ENCODE results near the gene MDN1. TPM values are rescaled to one million over a fixed set of nuclear protein-coding genes. Genes with fewer than 3 reads are reported as not detected.

The MDN1 gene
- polyA plus RNA-seq, 1 of the 3 experiments (the other 2 are of a cell fraction), result 8.5 TPM

DNA sequence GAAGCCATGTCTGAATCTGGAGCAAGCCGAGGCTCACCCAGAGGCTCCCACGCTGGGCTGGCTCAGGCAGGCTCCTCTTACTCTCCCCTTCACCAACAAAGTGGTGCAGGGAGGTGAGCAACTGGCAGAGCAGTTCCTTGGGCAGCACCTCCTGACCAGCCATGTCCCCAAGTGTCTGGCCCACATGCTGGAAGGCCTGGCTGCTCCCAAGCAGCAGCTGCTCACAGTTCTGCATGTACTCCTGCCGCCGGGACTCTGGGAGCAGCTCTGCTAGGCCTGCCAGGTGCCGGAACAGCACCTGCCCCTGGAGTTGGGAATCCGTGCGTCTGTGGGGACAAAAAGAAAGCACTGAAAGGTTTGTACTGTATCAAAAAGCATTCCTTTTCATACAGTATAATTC, 123.9 kb downstream of the MDN1 start:
- H3K9ac ChIP-seq, result no peak overlapping the region
- peaks cover 54 to 82% of the 10 kb centered on the region in 2 experiments for H3K36me3 ChIP-seq (replicated peaks in 1 of 2; ENCODE audit: control insufficient read depth in 1 of 2, insufficient read depth in 2 of 2, low read length in 1 of 2)
- no peak for DNase-seq
- no peaks in the 10 kb centered on the region for H3K27me3 ChIP-seq (ENCODE audit: insufficient read depth)
- ChIA-PET POLR2A (no interaction called here), CTCF (interaction anchor here (0.6 to 1.0 kb wide), 2 partner anchors 13 to 1514 kb away, joined by 3 read pairs; no protein-coding TSS in a partner anchor)
- no peaks in the 10 kb centered on the region for H3F3A ChIP-seq (replicated peaks; ENCODE audit: insufficient read depth)
- WGBS (ENCODE audit: low lambda C conversion rate), result 100% methylated on average over 2 of the region's 7 CpGs
- no peaks in the 10 kb centered on the region for H3K4me1 ChIP-seq (ENCODE audit: control insufficient read depth in 1 of 2, insufficient read depth in 2 of 2, low read depth in 1 of 2, low read length in 1 of 2)
- no peaks in the 10 kb centered on the region for H3K9me3 ChIP-seq
- no peaks in the 10 kb centered on the region for H3K9me2 ChIP-seq
- H2AFZ ChIP-seq (ENCODE audit: low read depth), result no peak overlapping the region
- TF ChIP-seq RAD21 (IDR thresholded peaks at IDR 0.05; ENCODE audit: low read length) (no peak), FOSL2 (IDR thresholded peaks at IDR 0.05; ENCODE audit: borderline replicate concordance, low read depth) (no peak), MXI1 (IDR thresholded peaks at IDR 0.05; ENCODE audit: low read depth, low read length) (no peak), RCOR1 (IDR thresholded peaks at IDR 0.05; ENCODE audit: low read length) (no peak), JUND (IDR thresholded peaks at IDR 0.05) (no peak)
- TF ChIP-seq, protein P1, sequence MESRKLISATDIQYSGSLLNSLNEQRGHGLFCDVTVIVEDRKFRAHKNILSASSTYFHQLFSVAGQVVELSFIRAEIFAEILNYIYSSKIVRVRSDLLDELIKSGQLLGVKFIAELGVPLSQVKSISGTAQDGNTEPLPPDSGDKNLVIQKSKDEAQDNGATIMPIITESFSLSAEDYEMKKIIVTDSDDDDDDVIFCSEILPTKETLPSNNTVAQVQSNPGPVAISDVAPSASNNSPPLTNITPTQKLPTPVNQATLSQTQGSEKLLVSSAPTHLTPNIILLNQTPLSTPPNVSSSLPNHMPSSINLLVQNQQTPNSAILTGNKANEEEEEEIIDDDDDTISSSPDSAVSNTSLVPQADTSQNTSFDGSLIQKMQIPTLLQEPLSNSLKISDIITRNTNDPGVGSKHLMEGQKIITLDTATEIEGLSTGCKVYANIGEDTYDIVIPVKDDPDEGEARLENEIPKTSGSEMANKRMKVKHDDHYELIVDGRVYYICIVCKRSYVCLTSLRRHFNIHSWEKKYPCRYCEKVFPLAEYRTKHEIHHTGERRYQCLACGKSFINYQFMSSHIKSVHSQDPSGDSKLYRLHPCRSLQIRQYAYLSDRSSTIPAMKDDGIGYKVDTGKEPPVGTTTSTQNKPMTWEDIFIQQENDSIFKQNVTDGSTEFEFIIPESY (IDR thresholded peaks at IDR 0.05; ENCODE audit: borderline replicate concordance, low read depth), result no peak
- H4K20me1 ChIP-seq (ENCODE audit: insufficient read depth), result no peaks in the 10 kb centered on the region
- H3K4me3 ChIP-seq (ENCODE audit: low read depth in 2 of 2, low read length in 1 of 2), result no peak overlapping the region
- no peak overlapping the region for H3K4me2 ChIP-seq
- no peaks in the 10 kb centered on the region for H3K79me2 ChIP-seq (ENCODE audit: insufficient read depth)
- no peak overlapping the region for H3K27ac ChIP-seq (ENCODE audit: low read depth in 2 of 2, low read length in 1 of 2)

DNA sequence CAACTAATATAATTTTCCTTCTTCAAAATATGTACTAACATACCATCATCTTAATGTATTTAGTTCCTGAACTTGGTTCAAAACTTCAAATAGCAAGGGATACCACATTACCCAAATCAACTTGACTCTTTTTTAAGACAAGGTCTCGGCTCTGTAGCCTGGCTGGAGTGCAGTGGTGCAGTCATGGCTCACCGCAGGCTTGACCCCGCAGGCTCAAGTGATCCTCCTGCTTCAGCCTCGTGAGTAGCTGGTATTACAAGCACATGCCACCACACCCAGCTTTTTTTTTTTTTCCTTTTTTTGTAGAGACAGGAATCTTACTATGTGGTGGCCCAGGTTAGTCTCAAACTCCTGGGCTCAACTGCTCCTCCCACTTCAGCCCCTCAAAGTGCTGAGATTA, 125.2 kb downstream of the MDN1 start:
- ChIA-PET POLR2A (no interaction called here), CTCF (interaction anchor here (1.2 kb wide), 1 partner anchor 262 kb away, joined by 3 read pairs; no protein-coding TSS in a partner anchor)
- no peak overlapping the region for H3K4me3 ChIP-seq (ENCODE audit: low read depth in 2 of 2, low read length in 1 of 2)
- no peak overlapping the region for H2AFZ ChIP-seq (ENCODE audit: low read depth)
- H4K20me1 ChIP-seq (ENCODE audit: insufficient read depth), result no peaks in the 10 kb centered on the region
- H3K27me3 ChIP-seq (ENCODE audit: insufficient read depth), result no peaks in the 10 kb centered on the region
- TF ChIP-seq MXI1 (IDR thresholded peaks at IDR 0.05; ENCODE audit: low read depth, low read length), result no peak
- no peak for TF ChIP-seq FOXM1 (IDR thresholded peaks at IDR 0.05; ENCODE audit: low read depth)
- TF ChIP-seq, protein P2, sequence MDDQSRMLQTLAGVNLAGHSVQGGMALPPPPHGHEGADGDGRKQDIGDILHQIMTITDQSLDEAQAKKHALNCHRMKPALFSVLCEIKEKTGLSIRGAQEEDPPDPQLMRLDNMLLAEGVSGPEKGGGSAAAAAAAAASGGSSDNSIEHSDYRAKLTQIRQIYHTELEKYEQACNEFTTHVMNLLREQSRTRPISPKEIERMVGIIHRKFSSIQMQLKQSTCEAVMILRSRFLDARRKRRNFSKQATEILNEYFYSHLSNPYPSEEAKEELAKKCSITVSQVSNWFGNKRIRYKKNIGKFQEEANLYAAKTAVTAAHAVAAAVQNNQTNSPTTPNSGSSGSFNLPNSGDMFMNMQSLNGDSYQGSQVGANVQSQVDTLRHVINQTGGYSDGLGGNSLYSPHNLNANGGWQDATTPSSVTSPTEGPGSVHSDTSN (IDR thresholded peaks at IDR 0.05), result no peak
- TF ChIP-seq, protein P3, sequence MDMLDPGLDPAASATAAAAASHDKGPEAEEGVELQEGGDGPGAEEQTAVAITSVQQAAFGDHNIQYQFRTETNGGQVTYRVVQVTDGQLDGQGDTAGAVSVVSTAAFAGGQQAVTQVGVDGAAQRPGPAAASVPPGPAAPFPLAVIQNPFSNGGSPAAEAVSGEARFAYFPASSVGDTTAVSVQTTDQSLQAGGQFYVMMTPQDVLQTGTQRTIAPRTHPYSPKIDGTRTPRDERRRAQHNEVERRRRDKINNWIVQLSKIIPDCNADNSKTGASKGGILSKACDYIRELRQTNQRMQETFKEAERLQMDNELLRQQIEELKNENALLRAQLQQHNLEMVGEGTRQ (IDR thresholded peaks at IDR 0.05; ENCODE audit: borderline replicate concordance, low read depth, low read length), result no peak
- TF ChIP-seq, protein P4, sequence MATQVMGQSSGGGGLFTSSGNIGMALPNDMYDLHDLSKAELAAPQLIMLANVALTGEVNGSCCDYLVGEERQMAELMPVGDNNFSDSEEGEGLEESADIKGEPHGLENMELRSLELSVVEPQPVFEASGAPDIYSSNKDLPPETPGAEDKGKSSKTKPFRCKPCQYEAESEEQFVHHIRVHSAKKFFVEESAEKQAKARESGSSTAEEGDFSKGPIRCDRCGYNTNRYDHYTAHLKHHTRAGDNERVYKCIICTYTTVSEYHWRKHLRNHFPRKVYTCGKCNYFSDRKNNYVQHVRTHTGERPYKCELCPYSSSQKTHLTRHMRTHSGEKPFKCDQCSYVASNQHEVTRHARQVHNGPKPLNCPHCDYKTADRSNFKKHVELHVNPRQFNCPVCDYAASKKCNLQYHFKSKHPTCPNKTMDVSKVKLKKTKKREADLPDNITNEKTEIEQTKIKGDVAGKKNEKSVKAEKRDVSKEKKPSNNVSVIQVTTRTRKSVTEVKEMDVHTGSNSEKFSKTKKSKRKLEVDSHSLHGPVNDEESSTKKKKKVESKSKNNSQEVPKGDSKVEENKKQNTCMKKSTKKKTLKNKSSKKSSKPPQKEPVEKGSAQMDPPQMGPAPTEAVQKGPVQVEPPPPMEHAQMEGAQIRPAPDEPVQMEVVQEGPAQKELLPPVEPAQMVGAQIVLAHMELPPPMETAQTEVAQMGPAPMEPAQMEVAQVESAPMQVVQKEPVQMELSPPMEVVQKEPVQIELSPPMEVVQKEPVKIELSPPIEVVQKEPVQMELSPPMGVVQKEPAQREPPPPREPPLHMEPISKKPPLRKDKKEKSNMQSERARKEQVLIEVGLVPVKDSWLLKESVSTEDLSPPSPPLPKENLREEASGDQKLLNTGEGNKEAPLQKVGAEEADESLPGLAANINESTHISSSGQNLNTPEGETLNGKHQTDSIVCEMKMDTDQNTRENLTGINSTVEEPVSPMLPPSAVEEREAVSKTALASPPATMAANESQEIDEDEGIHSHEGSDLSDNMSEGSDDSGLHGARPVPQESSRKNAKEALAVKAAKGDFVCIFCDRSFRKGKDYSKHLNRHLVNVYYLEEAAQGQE (IDR thresholded peaks at IDR 0.05; ENCODE audit: low read depth, low read length), result no peak
- no peak for TF ChIP-seq TEAD4 (IDR thresholded peaks at IDR 0.05; ENCODE audit: borderline replicate concordance, insufficient read depth)
- no peak for TF ChIP-seq TAF1 (IDR thresholded peaks at IDR 0.05; ENCODE audit: borderline replicate concordance, low read depth, low read length)
- TF ChIP-seq EP300 (IDR thresholded peaks at IDR 0.05; ENCODE audit: borderline replicate concordance in 1 of 2, low read depth in 1 of 2, low read length in 1 of 2), result no peak
- H3K9me3 ChIP-seq, result no peaks in the 10 kb centered on the region
- H3K9me2 ChIP-seq, result no peaks in the 10 kb centered on the region
- H3K27ac ChIP-seq (ENCODE audit: low read depth in 2 of 2, low read length in 1 of 2), result no peak overlapping the region
- no peak overlapping the region for H3K9ac ChIP-seq
- no peaks in the 10 kb centered on the region for H3K79me2 ChIP-seq (ENCODE audit: insufficient read depth)
- H3F3A ChIP-seq (replicated peaks; ENCODE audit: insufficient read depth), result no peaks in the 10 kb centered on the region
- H3K4me2 ChIP-seq, result no peak overlapping the region
- no peaks in the 10 kb centered on the region; a peak in 1 of 4 replicates for H3K4me1 ChIP-seq (ENCODE audit: control insufficient read depth in 1 of 2, insufficient read depth in 2 of 2, low read depth in 1 of 2, low read length in 1 of 2)
- H3K36me3 ChIP-seq (replicated peaks in 1 of 2; ENCODE audit: control insufficient read depth in 1 of 2, insufficient read depth in 2 of 2, low read length in 1 of 2), result peaks cover 48 to 77% of the 10 kb centered on the region in 2 experiments
- WGBS (ENCODE audit: low lambda C conversion rate), result 98% methylated on average over 4 of the region's 4 CpGs
- DNase-seq, result no peak

All from SK-N-SH (cell line).